PFSK-1 (cell line): ENCODE results near the gene NUDT22.

Experiments
- FOXP2 ChIP-seq: optimal IDR thresholded peaks from 2 replicates; pipeline ENCODE3; 2011; ENCODE audit warnings: borderline replicate concordance, control low read depth, inconsistent platforms; ENCODE audit not compliant: insufficient read depth; ENCODE audit errors: extremely low read length, extremely low read depth
- POLR2AphosphoS5 ChIP-seq: IDR thresholded peaks from 2 replicates; pipeline ENCODE4 v1.6.1; 2012; ENCODE audit warnings: low read depth, mild to moderate bottlenecking, control low read depth, low read length, moderate library complexity
- SIN3A ChIP-seq: IDR thresholded peaks from 2 replicates; pipeline ENCODE4 v1.6.1; 2012; ENCODE audit warnings: mild to moderate bottlenecking, low read length, moderate library complexity, borderline replicate concordance; ENCODE audit not compliant: insufficient read depth
- TAF1 ChIP-seq: IDR thresholded peaks from 2 replicates; pipeline ENCODE4 v1.6.1; 2012; ENCODE audit warnings: low read length, control low read depth, borderline replicate concordance; ENCODE audit not compliant: insufficient read depth
- TF ChIP-seq, protein P1 (sequence below), 2 experiments: IDR thresholded peaks; 2 replicates each; pipeline versions ENCODE4 v1.6.1 to v1.8.0; 2011 to 2012; ENCODE audit warnings: low read depth in 2 of 2, low read length in 2 of 2, control low read depth in 1 of 2, inconsistent platforms in 1 of 2, mild to moderate bottlenecking in 1 of 2, moderate library complexity in 1 of 2; ENCODE audit not compliant: insufficient read depth in 1 of 2

NUDT22 gene

DNA sequence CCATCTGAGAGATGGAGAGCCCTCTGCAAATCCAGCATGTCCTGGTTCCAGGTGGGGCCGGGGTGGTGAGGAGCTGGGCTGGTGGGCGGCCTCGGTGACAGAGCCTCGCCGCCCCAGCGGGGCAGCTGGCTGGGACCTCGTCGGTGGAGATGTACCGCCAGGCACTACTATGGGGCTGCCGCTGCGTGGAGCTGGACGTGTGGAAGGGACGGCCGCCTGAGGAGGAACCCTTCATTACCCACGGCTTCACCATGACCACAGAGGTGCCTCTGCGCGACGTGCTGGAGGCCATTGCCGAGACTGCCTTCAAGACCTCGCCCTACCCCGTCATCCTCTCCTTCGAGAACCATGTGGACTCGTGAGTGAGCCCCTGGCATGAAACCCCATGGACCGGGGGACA, 32.3 kb downstream of the NUDT22 start:
- TF ChIP-seq POLR2AphosphoS5 = no peak
- TF ChIP-seq SIN3A = no peak
- TF ChIP-seq TAF1 = no peak
- TF ChIP-seq, protein P1, sequence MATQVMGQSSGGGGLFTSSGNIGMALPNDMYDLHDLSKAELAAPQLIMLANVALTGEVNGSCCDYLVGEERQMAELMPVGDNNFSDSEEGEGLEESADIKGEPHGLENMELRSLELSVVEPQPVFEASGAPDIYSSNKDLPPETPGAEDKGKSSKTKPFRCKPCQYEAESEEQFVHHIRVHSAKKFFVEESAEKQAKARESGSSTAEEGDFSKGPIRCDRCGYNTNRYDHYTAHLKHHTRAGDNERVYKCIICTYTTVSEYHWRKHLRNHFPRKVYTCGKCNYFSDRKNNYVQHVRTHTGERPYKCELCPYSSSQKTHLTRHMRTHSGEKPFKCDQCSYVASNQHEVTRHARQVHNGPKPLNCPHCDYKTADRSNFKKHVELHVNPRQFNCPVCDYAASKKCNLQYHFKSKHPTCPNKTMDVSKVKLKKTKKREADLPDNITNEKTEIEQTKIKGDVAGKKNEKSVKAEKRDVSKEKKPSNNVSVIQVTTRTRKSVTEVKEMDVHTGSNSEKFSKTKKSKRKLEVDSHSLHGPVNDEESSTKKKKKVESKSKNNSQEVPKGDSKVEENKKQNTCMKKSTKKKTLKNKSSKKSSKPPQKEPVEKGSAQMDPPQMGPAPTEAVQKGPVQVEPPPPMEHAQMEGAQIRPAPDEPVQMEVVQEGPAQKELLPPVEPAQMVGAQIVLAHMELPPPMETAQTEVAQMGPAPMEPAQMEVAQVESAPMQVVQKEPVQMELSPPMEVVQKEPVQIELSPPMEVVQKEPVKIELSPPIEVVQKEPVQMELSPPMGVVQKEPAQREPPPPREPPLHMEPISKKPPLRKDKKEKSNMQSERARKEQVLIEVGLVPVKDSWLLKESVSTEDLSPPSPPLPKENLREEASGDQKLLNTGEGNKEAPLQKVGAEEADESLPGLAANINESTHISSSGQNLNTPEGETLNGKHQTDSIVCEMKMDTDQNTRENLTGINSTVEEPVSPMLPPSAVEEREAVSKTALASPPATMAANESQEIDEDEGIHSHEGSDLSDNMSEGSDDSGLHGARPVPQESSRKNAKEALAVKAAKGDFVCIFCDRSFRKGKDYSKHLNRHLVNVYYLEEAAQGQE (IDR thresholded peaks at IDR 0.05; ENCODE audit: insufficient read depth in 1 of 2, low read depth in 2 of 2, low read length in 2 of 2) = no peak
- no peak for TF ChIP-seq FOXP2

DNA sequence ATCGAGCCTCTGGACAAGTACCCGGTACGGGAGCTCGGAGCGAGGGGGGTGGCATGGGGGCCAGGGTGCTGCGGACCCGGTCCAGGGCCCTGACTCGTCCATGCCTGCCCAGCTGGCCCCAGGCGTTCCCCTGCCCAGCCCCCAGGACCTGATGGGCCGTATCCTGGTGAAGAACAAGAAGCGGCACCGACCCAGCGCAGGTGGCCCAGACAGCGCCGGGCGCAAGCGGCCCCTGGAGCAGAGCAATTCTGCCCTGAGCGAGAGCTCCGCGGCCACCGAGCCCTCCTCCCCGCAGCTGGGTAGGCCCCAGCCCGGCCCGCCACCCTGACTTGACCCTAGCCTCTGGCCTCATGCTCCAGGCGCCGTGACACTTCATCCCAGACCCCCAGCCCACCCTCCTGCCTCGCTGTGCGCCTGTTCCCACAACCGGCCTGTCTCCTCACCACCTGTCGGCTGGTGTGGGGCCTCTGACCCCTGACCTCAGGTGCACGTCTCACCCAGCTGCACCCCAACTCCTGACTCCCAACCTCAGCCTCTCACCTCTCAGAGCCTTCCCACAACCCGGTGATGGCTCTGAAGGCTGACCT, 33.0 kb downstream of the NUDT22 start:
- TF ChIP-seq POLR2AphosphoS5 (no peak), FOXP2 (no peak)
- TF ChIP-seq, protein P1 (IDR thresholded peaks at IDR 0.05; ENCODE audit: insufficient read depth in 1 of 2, low read depth in 2 of 2, low read length in 2 of 2) = no peak

DNA sequence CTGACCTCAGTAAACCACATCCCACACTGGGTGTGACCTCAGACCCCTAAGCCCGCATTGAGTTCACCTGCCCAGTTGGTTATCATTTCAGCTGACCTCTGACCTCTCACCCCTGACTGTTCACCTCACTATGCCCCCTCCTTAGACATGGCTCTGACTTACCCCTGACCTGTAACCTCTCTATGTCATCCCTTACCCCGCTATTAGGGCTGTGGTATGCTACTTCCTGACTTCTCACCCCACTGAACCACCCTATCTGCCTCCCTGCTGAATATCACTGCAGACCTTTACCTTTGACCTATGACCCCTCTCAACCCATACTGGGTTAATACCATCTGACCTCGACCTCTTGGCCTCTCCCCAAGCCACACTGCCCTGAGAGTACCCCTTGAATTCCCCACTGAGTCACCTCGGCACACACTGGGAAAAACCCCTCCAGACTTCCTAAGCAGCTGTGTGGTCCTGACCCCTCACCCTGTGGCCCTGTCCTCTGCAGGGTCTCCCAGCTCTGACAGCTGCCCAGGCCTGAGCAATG, 33.5 kb downstream of the NUDT22 start:
- TF ChIP-seq POLR2AphosphoS5 (no peak), TAF1 (no peak), SIN3A (no peak)
- TF ChIP-seq, protein P1 (IDR thresholded peaks at IDR 0.05; ENCODE audit: insufficient read depth in 1 of 2, low read depth in 2 of 2, low read length in 2 of 2) = no peak

DNA sequence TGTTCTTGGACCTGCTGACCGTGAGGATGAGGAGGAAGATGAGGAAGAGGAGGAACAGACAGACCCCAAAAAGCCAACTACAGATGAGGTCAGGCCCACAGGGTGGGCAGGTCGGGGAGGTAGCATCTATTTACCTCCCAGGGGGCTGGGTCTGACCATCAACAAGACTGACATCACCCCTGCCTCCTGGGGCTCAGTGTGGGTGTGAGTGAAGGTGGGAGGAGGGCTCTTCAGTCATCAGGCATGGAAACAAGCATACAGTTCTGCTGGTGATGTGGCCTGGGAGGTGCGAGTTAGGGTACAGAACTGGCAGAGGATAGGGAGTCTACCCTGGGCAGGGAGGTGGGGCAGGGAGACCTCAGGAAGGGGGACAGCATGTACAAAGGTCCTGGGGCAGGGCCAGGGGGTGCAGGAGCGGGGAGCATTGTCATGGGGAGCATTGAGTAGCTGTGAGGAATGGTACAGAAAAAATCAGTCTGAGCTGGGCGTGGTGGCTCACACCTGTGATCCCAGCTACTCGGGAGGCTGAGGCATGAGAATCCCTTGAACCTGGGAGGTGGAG, 34.2 kb downstream of the NUDT22 start:
- TF ChIP-seq SIN3A = no peak
- TF ChIP-seq, protein P1 (IDR thresholded peaks at IDR 0.05; ENCODE audit: insufficient read depth in 1 of 2, low read depth in 2 of 2, low read length in 2 of 2) = no peak
- no peak for TF ChIP-seq TAF1
- TF ChIP-seq FOXP2 = no peak
- no peak for TF ChIP-seq POLR2AphosphoS5
